IPS-11a (cell line): ENCODE measurements around the gene PROSER2.

Experiments
- H3K4me3 ChIP-seq: one replicate; pipeline ENCODE4 v1.5.1; 2013; ENCODE audit warnings: low read depth, low read length, control low read depth

Gene PROSER2

DNA sequence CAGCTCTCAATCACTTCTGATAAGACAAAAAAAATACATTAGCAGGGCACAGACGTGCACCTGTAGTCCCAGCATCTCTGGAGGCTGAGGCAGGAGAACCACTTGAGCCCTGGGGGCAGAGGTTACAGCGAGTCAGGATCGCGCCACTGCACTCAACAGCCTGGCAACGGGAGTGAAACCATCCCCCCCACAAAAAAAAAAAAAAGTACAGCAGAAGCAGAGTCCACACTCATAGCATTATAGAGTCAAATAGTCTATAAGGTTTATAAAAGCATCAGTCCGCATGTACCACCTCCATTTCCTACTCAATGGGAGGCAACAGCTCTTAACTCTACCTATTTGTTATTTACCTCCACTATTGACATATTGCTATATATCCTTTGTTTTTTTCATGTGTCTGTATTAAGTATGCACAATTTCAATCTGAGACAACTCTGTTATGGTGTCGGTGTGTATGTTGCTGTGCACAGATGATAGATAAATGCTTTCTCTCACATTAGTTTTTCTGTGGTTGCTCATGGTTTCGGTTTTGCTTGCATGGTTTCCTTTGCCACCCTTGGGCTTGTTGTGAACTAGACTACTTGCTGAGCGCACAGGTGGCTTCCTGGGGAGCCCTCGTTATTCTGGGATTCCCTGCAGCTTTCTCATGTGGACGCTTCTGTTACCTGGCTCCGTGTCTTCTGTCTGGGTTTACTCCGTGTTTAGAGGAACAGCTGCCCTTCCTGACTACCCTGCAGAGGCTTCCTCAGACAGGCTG, 40.4 kb downstream of the PROSER2 start:
- no peak overlapping the region for H3K4me3 ChIP-seq

DNA sequence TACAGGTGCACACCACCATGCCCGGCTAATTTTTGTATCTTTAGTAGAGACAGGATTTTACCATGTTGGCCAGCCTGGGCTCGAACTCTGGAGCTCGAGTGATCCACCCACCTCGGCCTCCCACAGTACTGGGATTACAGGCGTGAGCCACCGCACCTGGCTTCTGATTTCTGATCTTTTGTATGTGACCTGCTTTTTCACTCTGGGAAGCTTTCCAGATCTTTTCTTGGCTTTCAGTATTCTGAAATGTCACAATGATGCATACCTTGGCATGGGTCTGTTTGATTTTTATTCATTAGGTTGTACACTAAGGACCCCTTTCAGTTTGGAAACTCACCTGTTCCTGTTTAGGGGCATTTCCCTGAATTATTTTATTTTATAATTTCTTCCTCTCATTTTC, 41.6 kb downstream of the PROSER2 start:
- H3K4me3 ChIP-seq: no peak overlapping the region

DNA sequence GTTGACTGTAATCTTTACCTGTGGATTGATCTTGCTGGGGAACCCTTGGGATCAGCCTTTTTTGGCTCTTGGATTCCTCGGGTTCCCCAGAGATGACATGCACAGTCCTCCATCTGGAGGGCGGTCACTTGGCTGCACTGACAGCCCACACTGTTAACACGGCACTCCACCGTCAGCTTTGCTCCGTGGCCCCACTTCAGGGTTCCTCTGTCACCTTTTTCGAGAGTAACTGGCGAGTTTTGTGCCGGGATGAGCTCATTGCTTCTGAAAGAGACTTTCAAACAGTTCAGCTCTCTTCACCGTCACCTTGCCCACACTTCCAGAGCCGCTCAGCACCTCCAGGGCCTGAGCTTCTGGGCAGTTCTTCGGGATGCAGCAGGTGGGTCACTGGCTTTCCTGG, 42.4 kb downstream of the PROSER2 start:
- no peak overlapping the region for H3K4me3 ChIP-seq

DNA sequence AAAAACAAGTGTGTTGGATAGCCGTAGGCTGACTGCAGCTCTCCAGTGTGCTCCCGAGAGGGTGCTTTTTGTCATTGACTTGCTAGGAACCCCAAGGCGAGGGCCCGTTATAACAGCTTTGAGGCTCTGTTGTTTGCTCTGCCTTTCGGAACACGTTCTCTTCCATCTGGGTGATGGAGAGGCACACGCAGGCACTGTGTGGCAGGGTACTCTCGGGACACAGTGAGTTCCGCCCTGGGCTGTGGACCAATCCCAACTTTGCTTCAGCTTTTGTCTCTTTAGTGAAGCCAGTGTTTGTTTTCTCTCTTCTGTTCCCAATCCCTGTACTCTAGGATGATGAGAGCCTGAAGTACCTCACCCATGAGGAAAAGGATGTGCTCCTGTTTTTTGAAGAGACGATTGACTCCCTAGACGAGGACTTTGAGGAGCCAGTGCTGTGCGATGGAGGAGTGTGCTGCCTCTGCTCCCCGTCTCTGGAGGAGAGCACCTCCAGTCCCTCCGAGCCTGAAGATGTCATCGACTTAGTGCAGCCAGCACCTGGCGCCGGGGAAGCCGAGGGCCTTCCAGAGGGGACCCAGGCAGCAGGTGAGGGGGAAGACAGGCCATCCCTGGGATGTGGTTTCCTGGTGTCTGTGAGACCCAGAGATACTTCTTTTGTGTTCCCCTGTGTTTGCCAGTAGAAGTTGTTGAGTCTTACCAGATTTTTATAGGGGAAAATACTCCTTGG, 43.2 kb downstream of the PROSER2 start:
- no peak overlapping the region for H3K4me3 ChIP-seq

DNA sequence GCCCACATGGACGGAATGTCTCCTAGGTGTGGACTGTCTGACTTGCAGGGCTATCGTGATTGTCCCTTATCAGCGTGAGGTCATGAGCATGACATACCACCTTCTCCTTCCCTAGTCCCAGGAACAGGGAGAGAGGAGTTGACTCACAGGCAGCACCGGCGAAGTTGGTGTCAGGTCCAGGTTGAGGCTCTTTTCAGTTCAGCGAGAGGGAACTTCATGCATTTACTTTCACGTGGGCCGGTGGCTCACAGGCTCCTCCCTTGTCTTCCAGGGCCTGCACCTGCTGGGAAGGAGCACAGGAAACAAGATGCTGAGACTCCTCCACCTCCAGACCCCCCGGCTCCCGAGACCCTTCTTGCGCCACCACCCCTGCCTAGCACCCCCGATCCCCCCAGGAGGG, 46.1 kb downstream of the PROSER2 start:
- H3K4me3 ChIP-seq: no peak overlapping the region

DNA sequence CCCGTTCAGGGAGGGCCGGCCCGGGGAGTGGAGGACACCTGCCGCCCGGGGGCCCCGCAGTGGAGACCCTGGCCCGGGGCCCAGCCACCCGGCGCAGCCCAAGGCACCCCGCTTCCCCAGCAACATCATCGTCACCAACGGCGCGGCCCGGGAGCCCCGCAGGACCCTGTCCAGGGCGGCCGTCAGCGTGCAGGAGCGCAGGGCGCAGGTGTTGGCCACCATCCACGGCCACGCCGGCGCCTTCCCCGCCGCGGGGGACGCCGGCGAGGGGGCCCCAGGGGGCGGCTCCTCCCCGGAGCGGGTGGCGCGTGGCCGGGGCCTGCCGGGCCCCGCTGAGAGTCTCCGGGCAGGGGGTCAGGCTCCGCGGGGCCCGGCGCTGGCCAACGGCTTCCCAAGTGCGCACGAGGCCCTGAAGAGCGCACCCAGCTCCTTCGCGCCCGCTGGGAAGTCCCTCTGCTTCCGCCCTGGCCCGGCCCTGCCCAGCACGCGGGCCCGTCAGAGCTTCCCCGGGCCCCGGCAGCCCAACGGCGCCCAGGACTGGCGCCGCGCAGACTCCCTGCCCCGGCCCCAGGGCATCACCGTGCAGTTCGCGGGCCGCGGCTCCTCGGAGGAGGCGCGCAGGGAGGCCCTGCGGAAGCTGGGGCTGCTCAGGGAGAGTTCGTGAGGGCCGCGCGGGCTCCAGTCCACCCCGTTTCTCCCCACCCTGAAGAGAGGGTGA, 46.7 kb downstream of the PROSER2 start:
- no peak overlapping the region for H3K4me3 ChIP-seq

DNA sequence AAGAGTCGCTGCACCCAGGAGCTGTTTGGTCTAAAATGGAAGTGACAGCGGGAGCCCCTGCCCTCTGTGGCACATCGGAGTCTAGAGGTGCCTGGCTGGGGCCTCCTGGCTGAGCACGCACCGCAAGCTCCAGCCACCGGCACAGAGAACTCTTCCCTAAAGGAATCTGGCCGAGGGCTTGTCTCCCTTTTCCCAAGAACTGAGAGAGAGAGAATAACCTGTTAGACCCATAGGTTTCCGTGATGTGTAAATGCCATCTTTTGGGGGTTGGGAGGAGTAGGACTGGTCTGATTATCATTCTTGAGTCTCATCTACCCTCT, 47.3 kb downstream of the PROSER2 start:
- H3K4me3 ChIP-seq: no peak overlapping the region

DNA sequence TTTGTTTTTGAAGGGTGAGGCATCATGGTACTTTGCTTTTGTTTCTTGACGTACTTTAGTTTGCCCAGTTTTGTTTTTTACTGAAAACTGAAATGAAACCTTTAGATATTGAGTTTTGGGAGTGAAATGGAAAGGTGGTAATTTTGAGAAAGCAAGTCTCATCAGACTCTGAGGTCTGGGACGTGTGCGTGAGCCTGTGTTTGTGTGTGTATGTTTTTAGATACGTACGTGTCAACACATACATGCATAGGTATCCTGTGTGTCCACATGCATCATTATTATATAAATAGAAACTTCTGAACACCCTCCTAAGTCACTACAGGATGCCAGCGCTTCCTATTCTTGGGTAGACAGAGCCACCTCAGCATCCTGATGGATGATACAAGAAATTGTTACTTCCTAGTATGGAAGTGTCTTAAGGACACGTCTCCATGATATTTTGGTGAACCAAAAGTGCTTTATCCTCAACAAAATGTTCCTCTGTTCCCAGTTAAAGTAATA, 47.8 kb downstream of the PROSER2 start:
- H3K4me3 ChIP-seq: no peak overlapping the region

DNA sequence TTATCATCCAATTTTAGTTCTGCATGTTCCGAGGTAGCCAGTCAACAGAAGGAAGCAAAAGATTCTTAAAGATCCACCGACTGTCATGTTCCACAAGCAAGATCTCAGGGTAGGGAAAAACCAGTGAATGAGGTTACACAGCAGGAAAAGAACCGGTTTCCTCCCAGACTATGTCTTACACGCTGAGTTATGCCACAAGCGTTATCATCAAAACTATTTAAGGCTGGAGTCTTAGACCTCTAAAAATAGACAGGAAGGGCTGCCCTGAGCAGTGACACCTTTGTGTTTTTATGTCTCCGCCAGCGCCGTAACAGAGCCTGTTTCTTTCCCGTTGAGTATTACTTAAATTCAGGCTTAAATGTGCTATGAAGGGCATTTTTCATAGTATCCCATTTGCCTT, 48.3 kb downstream of the PROSER2 start:
- H3K4me3 ChIP-seq: no peak overlapping the region

DNA sequence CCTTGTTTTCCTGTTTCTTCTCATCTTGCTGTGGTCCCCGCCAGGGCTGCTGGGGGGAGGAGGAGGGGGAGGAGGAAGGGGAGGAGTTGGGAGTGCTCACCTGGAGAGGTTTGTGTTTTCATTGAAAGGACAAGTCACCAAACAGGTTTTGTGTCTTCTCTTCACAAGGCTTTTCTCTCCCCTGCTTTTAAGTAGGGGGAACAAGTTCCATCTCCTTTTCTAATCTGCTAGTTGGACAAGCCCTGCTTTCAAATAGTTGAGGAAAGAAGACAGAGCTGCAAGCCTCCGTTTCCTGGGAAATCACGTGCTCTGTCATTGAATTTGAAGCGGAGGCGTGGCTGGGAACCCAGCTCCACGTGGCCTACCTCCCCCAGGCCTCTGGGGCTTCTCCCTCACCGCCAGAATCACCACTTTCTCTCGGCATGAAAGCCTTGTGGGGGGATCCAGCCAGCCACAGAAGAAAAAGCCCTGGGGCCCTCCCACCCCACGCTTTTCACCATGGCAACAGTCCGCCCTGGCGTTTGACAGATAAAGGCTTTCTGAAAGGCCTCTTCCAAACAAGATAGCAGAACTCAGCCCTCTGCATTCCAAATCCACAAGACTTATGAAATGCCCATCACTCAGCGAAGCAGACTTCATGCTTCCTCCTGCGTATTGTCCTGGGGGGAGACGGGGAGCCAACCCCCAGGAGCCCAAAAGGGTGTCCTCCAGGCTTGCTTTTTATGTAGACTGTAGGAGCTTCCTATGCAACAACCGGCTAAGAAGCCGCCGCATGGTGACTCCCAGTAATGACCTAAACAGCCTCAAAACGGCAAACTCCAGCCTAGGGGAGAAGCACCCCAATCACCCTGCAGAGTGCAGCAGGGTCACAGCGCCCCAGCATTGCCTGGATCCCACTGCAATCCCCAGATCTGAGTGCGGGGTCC, 51.7 kb downstream of the PROSER2 start:
- H3K4me3 ChIP-seq: no peak overlapping the region

DNA sequence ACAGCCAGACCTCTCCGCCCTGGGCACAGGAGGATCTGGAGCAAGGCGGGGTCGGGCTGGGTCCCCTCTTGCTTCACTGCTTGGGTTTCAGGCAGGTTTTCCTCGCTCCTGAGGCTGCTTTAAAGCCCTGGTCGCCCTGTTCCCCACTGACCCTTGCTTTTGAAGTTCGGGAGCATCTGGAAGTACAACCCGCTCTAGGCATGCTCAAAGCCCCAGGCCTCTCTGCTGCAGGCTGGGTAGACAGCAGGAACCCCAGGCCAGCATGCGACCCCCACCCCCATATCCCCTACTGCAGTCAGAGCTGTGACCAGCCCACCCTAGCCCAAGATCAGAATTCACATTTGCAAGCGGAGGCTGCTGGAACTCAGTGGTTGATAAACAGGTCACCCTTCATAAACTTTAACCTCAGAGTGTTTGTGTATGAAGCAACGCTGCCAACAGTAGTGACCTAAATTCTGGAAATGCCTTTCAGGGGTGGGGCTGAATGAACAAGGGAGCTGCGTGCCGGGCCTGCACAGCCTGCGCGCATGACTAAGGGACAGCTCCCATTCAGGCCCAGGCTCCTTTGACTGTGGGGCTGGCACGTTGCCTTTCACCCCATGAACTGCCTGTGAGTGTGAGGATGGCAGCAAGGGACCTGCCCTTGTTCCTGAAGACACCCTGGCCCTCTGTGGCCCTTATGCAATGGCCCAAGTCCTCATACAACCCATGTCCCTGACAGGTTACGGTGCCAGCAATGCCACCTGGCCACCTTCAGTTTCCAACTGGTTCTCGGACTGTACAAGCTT, 52.5 kb downstream of the PROSER2 start:
- no peak overlapping the region for H3K4me3 ChIP-seq

DNA sequence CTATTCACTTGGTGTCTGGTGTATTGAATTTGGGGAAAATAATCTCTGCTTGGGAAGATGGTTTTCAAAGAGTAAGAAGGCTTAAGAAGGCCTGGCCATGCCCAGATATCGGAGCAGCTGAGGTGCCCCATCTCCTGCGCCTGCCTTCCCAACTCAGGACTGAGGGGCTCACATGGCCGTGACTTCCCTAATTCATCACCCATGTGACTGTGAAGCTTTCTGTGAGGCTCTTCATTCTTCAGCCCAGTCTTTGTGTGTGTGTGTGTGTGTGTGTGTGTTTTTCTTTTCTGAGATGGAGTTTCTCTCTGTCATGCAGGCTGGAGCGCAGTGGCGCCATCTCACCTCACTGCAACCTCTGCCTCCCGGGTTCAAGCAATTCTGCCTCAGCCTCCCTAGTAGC, 53.2 kb downstream of the PROSER2 start:
- H3K4me3 ChIP-seq: no peak overlapping the region

DNA sequence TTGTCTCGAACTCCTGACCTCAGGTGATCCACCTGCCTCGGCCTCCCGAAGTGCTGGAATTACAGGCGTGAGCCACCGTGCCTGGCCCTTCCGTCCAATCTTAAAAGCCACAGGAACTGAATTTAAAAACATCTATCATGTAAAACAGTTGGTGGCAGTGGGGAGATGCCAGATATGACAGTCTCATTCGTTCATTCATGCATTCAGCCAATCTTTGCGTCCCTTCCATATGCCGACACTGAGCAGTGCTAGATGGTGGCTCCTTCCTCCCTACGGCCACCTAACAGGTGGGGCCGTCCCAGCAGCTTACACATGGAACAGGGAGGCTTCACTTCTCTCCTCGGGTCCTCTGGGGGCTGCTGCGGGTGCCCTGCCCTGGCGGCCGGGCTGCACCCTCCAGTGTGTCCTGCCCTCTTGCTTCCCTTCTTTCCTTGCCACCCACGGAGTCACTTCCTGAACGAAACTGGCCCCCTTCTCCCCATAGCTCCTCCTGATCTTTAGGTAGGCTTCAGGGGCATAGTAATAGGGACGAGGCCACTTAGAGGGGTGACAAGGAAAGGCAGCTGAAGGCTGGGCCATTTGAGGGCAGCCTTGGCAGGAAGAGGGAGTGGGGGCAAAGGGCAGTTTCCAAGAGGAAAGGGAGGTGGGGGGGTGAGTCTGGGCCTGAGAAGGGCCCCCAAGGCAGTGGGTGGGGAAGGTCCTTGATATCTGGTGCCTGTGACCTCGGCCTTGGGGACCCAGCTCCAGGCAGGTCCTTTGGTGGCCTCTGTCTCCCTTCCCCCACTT, 53.8 kb downstream of the PROSER2 start:
- no peak overlapping the region for H3K4me3 ChIP-seq

DNA sequence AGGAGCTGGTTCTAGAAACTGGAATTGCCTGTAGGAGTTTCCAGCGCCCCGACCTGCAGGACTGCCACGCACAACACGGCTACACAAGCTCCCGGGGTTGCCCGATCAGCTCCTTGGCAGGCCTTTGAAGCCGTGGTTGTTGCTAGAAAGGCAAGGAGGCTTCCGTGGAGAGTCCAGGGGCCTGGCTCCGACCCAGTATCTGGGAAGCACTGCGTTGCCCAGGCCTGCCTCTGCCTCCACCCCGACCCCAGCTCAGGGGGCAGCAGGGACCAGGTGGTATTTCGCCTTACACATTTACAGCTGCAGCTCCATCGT, 54.4 kb downstream of the PROSER2 start:
- H3K4me3 ChIP-seq: no peak overlapping the region

DNA sequence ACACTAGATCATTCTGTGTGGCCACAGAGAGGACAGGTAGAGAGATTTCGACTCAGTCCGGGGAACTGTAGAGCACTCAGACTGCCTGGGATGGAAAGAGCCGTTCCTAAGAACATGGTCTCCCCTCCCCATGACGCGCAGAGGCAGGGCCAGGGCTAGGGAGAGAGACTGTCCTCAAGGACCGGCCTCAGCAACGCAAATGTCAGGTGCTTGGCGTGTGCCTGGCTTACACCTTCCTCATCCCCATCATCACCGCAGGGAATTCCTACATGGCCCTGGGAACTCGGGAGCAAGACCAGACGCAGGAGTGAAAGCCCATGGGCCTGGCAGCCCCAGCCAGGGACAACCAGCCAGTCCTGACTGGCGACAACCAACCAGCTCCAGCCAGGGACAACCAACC, 55.6 kb downstream of the PROSER2 start:
- no peak overlapping the region for H3K4me3 ChIP-seq

DNA sequence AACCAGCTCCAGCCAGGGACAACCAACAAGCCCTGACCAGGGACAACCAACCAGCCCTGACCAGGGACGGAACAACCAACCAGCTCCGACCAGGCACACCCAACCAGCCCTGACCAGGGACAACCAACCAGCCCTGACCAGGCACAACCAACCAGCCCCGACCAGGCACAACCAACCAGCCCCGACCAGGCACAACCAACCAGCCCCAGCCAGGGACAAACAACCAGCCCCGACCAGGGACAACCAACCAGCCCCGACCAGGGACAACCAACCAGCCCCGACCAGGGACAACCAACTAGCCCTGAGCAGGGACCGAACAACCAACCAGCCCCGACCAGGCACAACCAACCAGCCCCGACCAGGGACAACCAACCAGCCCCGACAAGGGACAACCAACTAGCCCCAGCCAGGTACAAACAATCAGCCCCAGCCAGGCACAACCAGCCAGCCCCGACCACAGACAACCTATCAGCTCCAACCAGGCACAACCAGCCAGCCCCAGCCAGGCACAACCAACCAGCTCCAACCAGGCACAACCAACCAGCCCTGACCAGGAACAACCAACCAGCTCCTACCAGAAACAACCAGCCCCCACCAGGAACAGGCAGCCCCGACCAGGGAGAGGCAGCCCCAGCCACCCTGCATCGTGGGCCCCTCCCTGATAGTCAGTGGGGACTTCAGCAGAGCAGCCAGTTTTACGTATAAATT, 56.4 kb downstream of the PROSER2 start:
- H3K4me3 ChIP-seq: no peak overlapping the region

DNA sequence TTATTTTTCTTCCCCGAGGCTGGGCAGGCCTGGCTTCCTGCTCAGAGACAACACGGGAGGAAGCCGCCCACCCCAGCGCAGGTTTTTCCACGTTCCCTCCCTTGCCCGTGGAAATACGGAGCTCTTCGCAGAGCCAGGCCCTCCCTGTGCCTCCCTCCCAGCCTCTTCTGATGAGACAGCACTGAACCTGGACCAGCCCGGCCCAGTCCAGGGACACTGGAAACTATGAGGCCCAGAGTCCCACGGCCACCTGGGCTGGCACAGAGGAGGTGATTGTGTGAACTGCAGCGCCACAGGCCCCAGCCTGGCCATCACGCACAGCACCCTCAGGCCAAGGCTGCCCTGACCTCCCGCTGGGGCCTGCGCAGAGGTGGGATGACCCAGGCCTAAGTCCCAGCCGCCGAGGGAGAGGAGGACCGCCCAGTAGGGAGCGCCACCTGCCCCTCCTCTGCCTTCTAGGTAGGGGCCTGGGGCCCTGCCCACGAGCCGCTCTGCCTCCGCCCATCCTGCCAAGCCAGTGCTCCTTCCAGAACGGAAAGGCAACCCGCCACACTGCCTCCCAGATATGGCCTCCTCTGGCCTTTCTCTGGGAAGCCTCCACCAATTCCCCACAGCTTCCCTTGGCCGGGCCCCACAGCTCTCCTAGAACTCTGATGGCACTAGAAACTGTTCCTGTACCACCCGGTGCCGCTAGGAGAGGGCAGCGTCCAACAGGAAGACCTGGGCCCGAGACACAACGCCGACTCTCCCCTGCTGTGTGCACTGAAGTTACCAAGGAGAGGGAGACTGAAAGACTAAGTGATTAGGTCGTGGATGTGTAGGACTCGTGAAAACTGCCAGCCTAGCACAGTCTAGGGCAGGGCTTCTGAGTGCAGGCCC, 57.2 kb downstream of the PROSER2 start:
- no peak overlapping the region for H3K4me3 ChIP-seq

DNA sequence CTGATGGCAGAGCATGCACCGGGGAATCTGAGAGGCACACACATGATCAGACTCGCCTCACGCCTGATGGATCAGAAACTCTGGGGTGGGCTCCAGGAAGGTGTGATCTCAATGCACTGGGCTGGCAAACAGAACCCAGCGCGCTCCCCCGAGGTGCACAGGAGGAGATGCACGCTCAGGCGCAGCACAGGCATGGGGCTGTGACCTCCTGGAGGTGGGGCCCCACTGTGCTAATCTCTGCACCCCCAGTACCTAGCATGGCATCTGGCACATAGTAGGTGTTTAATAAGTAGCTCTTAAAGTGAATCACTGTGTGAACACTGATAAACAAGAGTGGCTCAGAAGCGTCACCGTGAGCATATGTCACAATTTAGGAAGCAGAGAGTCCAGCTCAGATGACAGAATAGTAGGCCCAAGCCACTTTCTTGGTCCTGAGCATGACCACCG, 57.9 kb downstream of the PROSER2 start:
- H3K4me3 ChIP-seq: no peak overlapping the region
